GM12878 (cell line): ENCODE data around the gene UBE2E2. TPM values are rescaled to one million over a fixed set of nuclear protein-coding genes. Genes with fewer than 3 reads are reported as not detected.

Experiments used
- ATAC-seq: fragments of 200-7000 bp; cut with Tn5 transposase; 3 replicates; pipeline ENCODE4 v1.9.1; 2020; ENCODE audit warnings: mild to moderate bottlenecking, moderate library complexity
- BruUV-seq: library from RNA; stranded (reverse); fragments of 400-500 nt; replicated peaks from 2 replicates; lab custom pipeline; 2021; lab: Mats Ljungman, UMichigan
- CTCF ChIA-PET: fragments of 300-600 bp; sonication (Branson Sonifier 250); formaldehyde crosslinking; extraction: SDS; loops from one replicate; lab custom pipeline; 2021; ENCODE audit warnings: inconsistent platforms; lab: Yijun Ruan, JAX
- POLR2A ChIA-PET: fragments of 350-600 bp; formaldehyde crosslinking; extraction: SDS; loops from one replicate; lab custom pipeline; 2021; ENCODE audit warnings: inconsistent platforms; lab: Charles Lee
- RAD21 ChIA-PET: fragments of 300-600 bp; sonication (Branson Sonifier 250); formaldehyde crosslinking; loops from one replicate; lab custom pipeline; 2023; ENCODE audit warnings: antibody characterized with exemption; ENCODE audit not compliant: unreplicated experiment; lab: Charles Lee
- SMC1A ChIA-PET: fragments of 300-600 bp; sonication (Branson Sonifier 250); formaldehyde crosslinking; loops from one replicate; lab custom pipeline; 2023; ENCODE audit not compliant: unreplicated experiment, uncharacterized antibody; lab: Charles Lee
- DNase-seq: peaks from one replicate; pipeline ENCODE4 v3.0.0-alpha.2; 2011; ENCODE audit warnings: low read depth, low spot score
- FAIRE-seq: peaks from 3 replicates; lab custom pipeline; 2011; peaks lifted over from hg19 to GRCh38; lab: Jason Lieb, UNC
- H2AFZ ChIP-seq: 2 replicates; pipeline ENCODE4 v1.6.0; 2011; ENCODE audit warnings: low read depth, low read length, control low read depth; ENCODE audit not compliant: control insufficient read depth
- H3K27ac ChIP-seq: 2 replicates; pipeline ENCODE4 v1.5.1; 2011; ENCODE audit warnings: control low read depth; ENCODE audit not compliant: control insufficient read depth, insufficient read depth
- H3K27me3 ChIP-seq, 2 experiments: replicated peaks in 1 of 2; 2 replicates each; pipeline versions ENCODE4 v1.6.0 to v1.6.1; 2011; ENCODE audit warnings: low read length in 1 of 2; ENCODE audit not compliant: control insufficient read depth in 2 of 2, insufficient read depth in 2 of 2
- H3K36me3 ChIP-seq, 2 experiments: 2 replicates each; pipeline ENCODE4 v1.5.1; 2011; ENCODE audit warnings: low read length in 1 of 2; ENCODE audit not compliant: control insufficient read depth in 2 of 2, insufficient read depth in 2 of 2
- H3K4me1 ChIP-seq: 2 replicates; pipeline ENCODE4 v1.6.1; 2011; ENCODE audit warnings: mild to moderate bottlenecking, low read length, moderate library complexity, mixed read lengths; ENCODE audit not compliant: control insufficient read depth, insufficient read depth
- H3K4me2 ChIP-seq: 2 replicates; pipeline ENCODE4 v1.6.0; 2011; ENCODE audit warnings: control low read depth; ENCODE audit not compliant: control insufficient read depth, insufficient read depth
- H3K4me3 ChIP-seq: fragments of 200-600 bp; sonication (generic); 2 replicates; pipeline ENCODE4 v1.5.1; 2016
- H3K79me2 ChIP-seq: 2 replicates; pipeline ENCODE4 v1.6.0; 2011; ENCODE audit warnings: low read length; ENCODE audit not compliant: control insufficient read depth, insufficient read depth
- H3K9ac ChIP-seq: 2 replicates; pipeline ENCODE4 v1.8.0; 2011; ENCODE audit warnings: low read length, control low read depth, mixed read lengths; ENCODE audit not compliant: control insufficient read depth, insufficient read depth
- H3K9me3 ChIP-seq: replicated peaks from 3 replicates; pipeline ENCODE4 v1.5.1; 2011; ENCODE audit warnings: mild to moderate bottlenecking, low read length; ENCODE audit not compliant: control insufficient read depth, insufficient read depth
- H4K20me1 ChIP-seq: 2 replicates; pipeline ENCODE4 v1.6.0; 2011; ENCODE audit not compliant: control insufficient read depth, insufficient read depth
- ATF2 ChIP-seq: IDR thresholded peaks from 2 replicates; pipeline ENCODE4 v1.6.1; 2012; ENCODE audit warnings: low read length, inconsistent platforms
- BMI1 ChIP-seq: fragments of 450-650 bp; IDR thresholded peaks from 2 replicates; pipeline ENCODE4 v1.6.1; 2016; ENCODE audit warnings: mild to moderate bottlenecking, moderate library complexity, borderline replicate concordance
- EZH2 ChIP-seq: IDR thresholded peaks from 2 replicates; pipeline ENCODE4 v1.6.1; 2012; ENCODE audit warnings: low read depth, mild to moderate bottlenecking, control low read depth, inconsistent platforms, low read length, borderline replicate concordance; ENCODE audit not compliant: control insufficient read depth
- PAX8 ChIP-seq: fragments of 450-650 bp; IDR thresholded peaks from 2 replicates; pipeline ENCODE4 v1.6.1; 2017; ENCODE audit warnings: mild to moderate bottlenecking, moderate library complexity
- PKNOX1 ChIP-seq: fragments of 450-650 bp; IDR thresholded peaks from 2 replicates; pipeline ENCODE4 v1.6.1; 2016; ENCODE audit warnings: mild to moderate bottlenecking
- ZNF687 ChIP-seq: fragments of 450-650 bp; IDR thresholded peaks from 2 replicates; pipeline ENCODE4 v1.6.1; 2017; ENCODE audit warnings: mild to moderate bottlenecking, moderate library complexity
- WGBS: methylation state at CpG from one replicate; pipeline ENCODE4 v1.1.6; 2016; ENCODE audit warnings: low lambda C conversion rate; ENCODE audit not compliant: insufficient replicate concordance, insufficient coverage; ENCODE audit errors: missing lambda C conversion rate; 5-methylcytosine and 5-hydroxymethylcytosine counted together
- in situ Hi-C: fragments of 300-500 bp; cut with MboI; formaldehyde crosslinking; loops from 9 replicates; pipeline ENCODE4 v1.14.3; 2018; ENCODE audit warnings: mixed read lengths
- intact Hi-C: fragments of 100-400 bp; cut with micrococcal nuclease; formaldehyde crosslinking; loops from one replicate; pipeline ENCODE4 v1.14.2; 2022; ENCODE audit not compliant: unreplicated experiment
- polyA plus RNA-seq, 11 experiments: library from polyadenylated mRNA; depleted of rRNA in 4 of 11; unstranded in 6 of 11; stranded (reverse) in 5 of 11; fragments of >200 nt; fragmentation: Nextera tagmentation in 4 of 11; fragmentation: Illumina TruSeq in 1 of 11; extraction: Ambion mirVana in 4 of 11; extraction: Trizol in 1 of 11; gene quantifications; 1 replicate in 1 of 11; 2 replicates in 10 of 11; pipeline versions ENCODE4 v1.2.1 to v1.2.3, GENCODE V29; 2011 to 2016; ENCODE audit warnings: inconsistent platforms in 2 of 11, missing spikeins in 2 of 11, low read depth in 1 of 11
- total RNA-seq, 4 experiments: library from RNA; depleted of rRNA in 3 of 4; stranded (reverse); fragments of >200 nt in 3 of 4; fragmentation: Illumina TruSeq in 1 of 4; extraction: Trizol in 1 of 4; gene quantifications; 2 replicates each; pipeline versions ENCODE4 v1.2.1 to v1.2.3, GENCODE V29; 2013 to 2021
- TF ChIP-seq, protein P1 (sequence below): IDR thresholded peaks from 2 replicates; pipeline ENCODE4 v1.6.1; 2012; ENCODE audit warnings: low read depth, low read length, improper control_type of control experiment
- TF ChIP-seq, protein P2 (sequence below): fragments of 450-650 bp; conservative IDR thresholded peaks from 2 replicates; pipeline ENCODE4 v1.6.1; 2017; ENCODE audit warnings: mild to moderate bottlenecking, moderate library complexity
- TF ChIP-seq, protein P3 (sequence below): IDR thresholded peaks from 2 replicates; pipeline ENCODE4 v1.6.1; 2011; ENCODE audit warnings: low read depth, mild to moderate bottlenecking, low read length, moderate library complexity, borderline replicate concordance; ENCODE audit errors: extremely low read depth
- TF ChIP-seq, protein P4 (sequence below): fragments of 450-650 bp; IDR thresholded peaks from 2 replicates; pipeline ENCODE4 v1.6.1; 2017; ENCODE audit warnings: borderline replicate concordance

Gene UBE2E2
- total and polyA plus RNA-seq, 10 of the 15 experiments (the other 5 are each of a cell fraction or from before 2014, with no cell fraction given) = 8.7 to 71.0 (median 36.4) TPM

GRCh38 chr3:23174426-23175039 is 28.6 kb upstream of the UBE2E2 start:
- in situ Hi-C loops = no loop called here
- Histone ChIP-seq H3K4me3 (no peak overlapping the region), H4K20me1 (no peaks in the 10 kb centered on the region), H3K79me2 (no peaks in the 10 kb centered on the region), H2AFZ (no peak overlapping the region), H3K36me3 (no peaks in the 10 kb centered on the region), H3K4me1 (no peaks in the 10 kb centered on the region), H3K27ac (no peak overlapping the region), H3K9me3 (no peaks in the 10 kb centered on the region; the same call in 2 of the 3 replicates), H3K27me3 (no peaks in the 10 kb centered on the region), H3K9ac (no peak overlapping the region), H3K4me2 (no peak overlapping the region)
- ChIA-PET CTCF (no interaction called here), SMC1A (interaction anchor here (3.0 kb wide), 1 partner anchor 9 kb away, joined by 12 read pairs; no protein-coding TSS in a partner anchor), POLR2A (no interaction called here), RAD21 (no interaction called here)
- FAIRE-seq (no peak), ATAC-seq (no peak), DNase-seq (no peak)
- intact Hi-C loops = no loop called here
- BruUV-seq = no TSS peak
- WGBS = 61% methylated on average over 3 of the region's 3 CpGs
- no peak for TF ChIP-seq PAX8
- TF ChIP-seq ATF2 = no peak
- no peak for TF ChIP-seq PKNOX1
- TF ChIP-seq, protein P1, sequence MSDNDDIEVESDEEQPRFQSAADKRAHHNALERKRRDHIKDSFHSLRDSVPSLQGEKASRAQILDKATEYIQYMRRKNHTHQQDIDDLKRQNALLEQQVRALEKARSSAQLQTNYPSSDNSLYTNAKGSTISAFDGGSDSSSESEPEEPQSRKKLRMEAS = no peak
- TF ChIP-seq BMI1 = no peak
- TF ChIP-seq, protein P2, sequence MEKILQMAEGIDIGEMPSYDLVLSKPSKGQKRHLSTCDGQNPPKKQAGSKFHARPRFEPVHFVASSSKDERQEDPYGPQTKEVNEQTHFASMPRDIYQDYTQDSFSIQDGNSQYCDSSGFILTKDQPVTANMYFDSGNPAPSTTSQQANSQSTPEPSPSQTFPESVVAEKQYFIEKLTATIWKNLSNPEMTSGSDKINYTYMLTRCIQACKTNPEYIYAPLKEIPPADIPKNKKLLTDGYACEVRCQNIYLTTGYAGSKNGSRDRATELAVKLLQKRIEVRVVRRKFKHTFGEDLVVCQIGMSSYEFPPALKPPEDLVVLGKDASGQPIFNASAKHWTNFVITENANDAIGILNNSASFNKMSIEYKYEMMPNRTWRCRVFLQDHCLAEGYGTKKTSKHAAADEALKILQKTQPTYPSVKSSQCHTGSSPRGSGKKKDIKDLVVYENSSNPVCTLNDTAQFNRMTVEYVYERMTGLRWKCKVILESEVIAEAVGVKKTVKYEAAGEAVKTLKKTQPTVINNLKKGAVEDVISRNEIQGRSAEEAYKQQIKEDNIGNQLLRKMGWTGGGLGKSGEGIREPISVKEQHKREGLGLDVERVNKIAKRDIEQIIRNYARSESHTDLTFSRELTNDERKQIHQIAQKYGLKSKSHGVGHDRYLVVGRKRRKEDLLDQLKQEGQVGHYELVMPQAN = no peak
- TF ChIP-seq, protein P3, sequence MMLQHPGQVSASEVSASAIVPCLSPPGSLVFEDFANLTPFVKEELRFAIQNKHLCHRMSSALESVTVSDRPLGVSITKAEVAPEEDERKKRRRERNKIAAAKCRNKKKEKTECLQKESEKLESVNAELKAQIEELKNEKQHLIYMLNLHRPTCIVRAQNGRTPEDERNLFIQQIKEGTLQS = no peak
- no peak for TF ChIP-seq EZH2
- no peak for TF ChIP-seq ZNF687
- TF ChIP-seq, protein P4, sequence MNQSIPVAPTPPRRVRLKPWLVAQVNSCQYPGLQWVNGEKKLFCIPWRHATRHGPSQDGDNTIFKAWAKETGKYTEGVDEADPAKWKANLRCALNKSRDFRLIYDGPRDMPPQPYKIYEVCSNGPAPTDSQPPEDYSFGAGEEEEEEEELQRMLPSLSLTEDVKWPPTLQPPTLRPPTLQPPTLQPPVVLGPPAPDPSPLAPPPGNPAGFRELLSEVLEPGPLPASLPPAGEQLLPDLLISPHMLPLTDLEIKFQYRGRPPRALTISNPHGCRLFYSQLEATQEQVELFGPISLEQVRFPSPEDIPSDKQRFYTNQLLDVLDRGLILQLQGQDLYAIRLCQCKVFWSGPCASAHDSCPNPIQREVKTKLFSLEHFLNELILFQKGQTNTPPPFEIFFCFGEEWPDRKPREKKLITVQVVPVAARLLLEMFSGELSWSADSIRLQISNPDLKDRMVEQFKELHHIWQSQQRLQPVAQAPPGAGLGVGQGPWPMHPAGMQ = no peak
